ENCODE results near the gene RUNDC1.

DNA sequence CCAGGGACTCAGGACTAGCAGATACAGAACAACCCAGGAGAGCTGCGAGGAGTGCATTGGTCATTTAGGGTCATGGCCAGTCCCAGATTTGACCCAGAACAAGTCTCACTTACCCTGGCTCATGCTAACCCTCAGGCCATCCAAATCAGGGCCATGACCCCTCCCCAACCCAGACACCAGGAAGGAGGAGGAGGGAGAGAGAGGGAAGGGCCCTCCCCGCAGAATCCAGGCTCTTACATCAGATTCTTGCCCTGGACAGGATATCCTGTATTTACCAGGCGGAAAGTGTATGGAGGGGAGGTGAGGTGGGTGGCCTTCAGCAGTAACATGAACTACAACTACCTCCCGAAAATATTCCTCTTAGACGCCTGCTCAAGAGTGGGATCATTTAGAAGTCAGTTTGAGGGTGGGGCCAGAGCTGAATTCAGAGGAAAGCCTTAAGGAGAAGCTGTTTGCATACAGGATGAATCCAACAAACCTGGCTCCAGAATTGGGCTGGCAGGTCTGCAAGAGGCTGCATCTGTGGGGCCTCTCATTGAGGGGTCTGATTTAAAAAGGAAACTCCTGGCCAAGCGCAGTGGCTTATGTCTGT is 39.8 kb downstream of the RUNDC1 start:
- TF ChIP-seq, protein P1, sequence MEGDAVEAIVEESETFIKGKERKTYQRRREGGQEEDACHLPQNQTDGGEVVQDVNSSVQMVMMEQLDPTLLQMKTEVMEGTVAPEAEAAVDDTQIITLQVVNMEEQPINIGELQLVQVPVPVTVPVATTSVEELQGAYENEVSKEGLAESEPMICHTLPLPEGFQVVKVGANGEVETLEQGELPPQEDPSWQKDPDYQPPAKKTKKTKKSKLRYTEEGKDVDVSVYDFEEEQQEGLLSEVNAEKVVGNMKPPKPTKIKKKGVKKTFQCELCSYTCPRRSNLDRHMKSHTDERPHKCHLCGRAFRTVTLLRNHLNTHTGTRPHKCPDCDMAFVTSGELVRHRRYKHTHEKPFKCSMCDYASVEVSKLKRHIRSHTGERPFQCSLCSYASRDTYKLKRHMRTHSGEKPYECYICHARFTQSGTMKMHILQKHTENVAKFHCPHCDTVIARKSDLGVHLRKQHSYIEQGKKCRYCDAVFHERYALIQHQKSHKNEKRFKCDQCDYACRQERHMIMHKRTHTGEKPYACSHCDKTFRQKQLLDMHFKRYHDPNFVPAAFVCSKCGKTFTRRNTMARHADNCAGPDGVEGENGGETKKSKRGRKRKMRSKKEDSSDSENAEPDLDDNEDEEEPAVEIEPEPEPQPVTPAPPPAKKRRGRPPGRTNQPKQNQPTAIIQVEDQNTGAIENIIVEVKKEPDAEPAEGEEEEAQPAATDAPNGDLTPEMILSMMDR (conservative IDR thresholded peaks at IDR 0.05 in 1 of 2, IDR thresholded peaks at IDR 0.05 in 1 of 2; ENCODE audit: low read depth in 1 of 2, low read length in 2 of 2), result no peak
- TF ChIP-seq EZH2 (IDR thresholded peaks at IDR 0.05; ENCODE audit: low read length, missing control alignments), result no peak
